ENCODE results near the gene TOMM7.
A peak's percentile ranks its signal among the peaks of the same experiment; 100 is the strongest.
"Not testable (repeated sequence)": the region's sequence is repeated elsewhere in the genome, so short reads cannot be mapped to it uniquely, and the experiment has no call there.

The TOMM7 gene

GRCh38 chr7:22854158-22855048 is 31.8 kb upstream of the TOMM7 start:
- DNase-seq (ENCODE audit: low read depth in 2 of 3, low spot score in 1 of 3), result peak; percentile 56 to 80 (median 64)

- peak in 1 of 3 donors; percentile 20 for DNase-seq (ENCODE audit: low read depth in 2 of 3, low spot score in 1 of 3)
Measured at GRCh38 chr7:22853674-22854157, 31.1 kb upstream of the TOMM7 start.

- no peak for DNase-seq (ENCODE audit: low read depth in 2 of 3, low spot score in 1 of 3)
Measured at GRCh38 chr7:22853138-22853537, 30.5 kb upstream of the TOMM7 start.

DNA sequence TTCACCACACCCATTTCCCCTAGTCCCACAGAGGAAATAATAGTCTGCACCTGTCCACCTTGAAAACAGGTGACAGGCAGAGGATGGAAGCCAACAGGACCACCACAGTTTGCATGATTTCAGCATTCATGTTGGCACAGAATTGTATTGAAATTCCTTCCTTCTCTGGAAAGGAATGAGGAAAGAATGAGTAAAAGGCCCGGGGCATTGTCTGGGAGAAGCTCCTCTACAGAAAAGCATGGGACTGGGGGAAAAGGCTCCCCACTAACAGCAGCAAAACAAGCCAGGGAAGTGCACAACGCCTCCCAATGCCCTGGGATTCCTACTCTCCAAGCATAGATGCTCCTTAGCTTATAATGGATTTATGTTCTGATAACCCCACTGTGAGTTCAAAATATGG is 28.5 kb upstream of the TOMM7 start:
- DNase-seq (ENCODE audit: low read depth in 2 of 3, low spot score in 1 of 3), result no peak

DNA sequence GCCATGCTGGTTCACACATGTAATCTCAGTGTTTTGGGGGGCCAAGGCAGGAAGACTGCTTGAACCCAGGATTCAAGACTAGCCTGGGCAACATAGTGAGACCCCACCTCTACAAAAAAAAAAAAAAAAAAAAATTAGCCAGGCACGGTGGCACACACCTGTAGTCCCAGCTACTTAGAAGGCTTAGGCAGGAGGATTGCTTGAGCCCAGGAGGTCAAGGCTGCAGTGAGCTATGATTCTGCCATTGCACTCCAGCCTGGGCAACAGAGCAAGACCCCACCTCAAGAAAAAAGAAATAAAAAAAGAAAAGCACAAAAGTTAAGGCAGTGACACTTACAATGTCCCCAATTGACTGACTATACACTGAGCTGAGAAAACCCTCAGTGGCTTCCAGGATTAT is 27.7 kb upstream of the TOMM7 start:
- DNase-seq (ENCODE audit: low read depth in 2 of 3, low spot score in 1 of 3), result not testable (repeated sequence)

DNA sequence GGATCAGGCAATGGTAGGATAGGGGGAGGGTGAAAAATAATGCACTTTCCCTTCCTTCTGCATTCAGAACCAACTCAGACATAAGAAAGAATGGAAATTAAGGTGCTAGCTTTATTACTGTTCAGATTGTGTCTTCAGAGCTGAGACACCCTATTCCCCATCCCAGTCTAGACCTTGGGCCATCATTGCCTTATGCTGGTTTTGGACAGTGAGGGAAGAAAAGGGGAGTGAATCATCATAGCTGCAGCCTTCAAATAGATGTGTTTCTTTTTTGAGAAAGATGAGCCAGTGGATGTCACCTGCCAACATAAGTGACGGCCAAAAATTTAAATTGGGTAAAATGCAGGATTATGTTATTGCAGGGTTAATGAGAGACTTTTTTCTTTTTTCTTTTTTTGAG is 27.0 kb upstream of the TOMM7 start:
- DNase-seq (ENCODE audit: low read depth in 2 of 3, low spot score in 1 of 3), result no peak

DNA sequence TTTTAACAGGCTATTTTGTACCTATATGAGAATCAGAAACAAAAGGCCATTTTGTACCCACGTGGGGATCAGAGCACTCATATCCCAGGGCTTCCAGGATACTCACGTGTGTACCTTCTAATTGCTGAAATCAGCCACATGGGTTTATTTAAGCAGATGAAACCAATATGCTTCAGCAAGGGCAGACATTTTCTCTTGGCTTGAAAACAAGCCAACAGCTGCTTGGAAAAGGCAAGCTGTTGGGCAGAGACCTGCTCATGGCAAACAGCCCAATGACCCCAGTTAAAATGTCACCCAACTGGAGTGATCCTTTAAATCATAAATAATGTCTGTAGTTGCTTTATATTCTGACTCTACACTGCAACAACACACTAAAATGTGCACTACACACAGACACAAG is 26.5 kb upstream of the TOMM7 start:
- DNase-seq (ENCODE audit: low read depth in 2 of 3, low spot score in 1 of 3), result no peak

GRCh38 chr7:22846961-22847360 is 24.3 kb upstream of the TOMM7 start:
- no peak for DNase-seq (ENCODE audit: low read depth in 2 of 3, low spot score in 1 of 3)

- DNase-seq (ENCODE audit: low read depth in 2 of 3, low spot score in 1 of 3), result no peak
Measured at GRCh38 chr7:22845221-22845834, 22.7 kb upstream of the TOMM7 start.

- DNase-seq (ENCODE audit: low read depth in 2 of 3, low spot score in 1 of 3), result no peak
Measured at GRCh38 chr7:22843681-22844309, 21.1 kb upstream of the TOMM7 start.

- DNase-seq (ENCODE audit: low read depth in 2 of 3, low spot score in 1 of 3), result no peak
Measured at GRCh38 chr7:22842973-22843372, 20.3 kb upstream of the TOMM7 start.

- no peak for DNase-seq (ENCODE audit: low read depth in 2 of 3, low spot score in 1 of 3)
Measured at GRCh38 chr7:22842383-22842941, 19.8 kb upstream of the TOMM7 start.

- no peak for DNase-seq (ENCODE audit: low read depth in 2 of 3, low spot score in 1 of 3)
Measured at GRCh38 chr7:22841954-22842353, 19.3 kb upstream of the TOMM7 start.

DNA sequence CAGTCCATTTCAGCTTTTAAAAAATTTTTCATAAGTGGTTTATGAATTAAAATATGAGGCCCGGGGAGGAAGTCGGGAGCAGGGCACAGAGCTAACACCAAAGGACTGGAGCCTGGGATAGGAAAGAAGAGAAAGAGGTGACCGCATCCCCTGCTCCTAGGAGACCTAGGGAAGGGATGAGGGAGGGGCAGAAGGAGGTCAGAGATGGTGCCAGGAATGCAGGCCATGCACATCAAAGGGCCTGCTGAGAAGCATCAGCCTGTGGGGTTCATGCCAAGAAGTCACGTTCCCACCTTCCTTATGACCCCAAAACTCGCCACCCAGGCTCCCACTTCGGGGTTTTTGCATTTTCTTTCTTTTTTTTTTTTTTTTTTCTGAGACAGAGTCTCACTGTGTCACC is 14.7 kb upstream of the TOMM7 start:
- no peak for DNase-seq (ENCODE audit: low read depth in 2 of 3, low spot score in 1 of 3)

- not testable (repeated sequence) for DNase-seq (ENCODE audit: low read depth in 2 of 3, low spot score in 1 of 3)
Measured at GRCh38 chr7:22836506-22836905, 13.9 kb upstream of the TOMM7 start.

DNA sequence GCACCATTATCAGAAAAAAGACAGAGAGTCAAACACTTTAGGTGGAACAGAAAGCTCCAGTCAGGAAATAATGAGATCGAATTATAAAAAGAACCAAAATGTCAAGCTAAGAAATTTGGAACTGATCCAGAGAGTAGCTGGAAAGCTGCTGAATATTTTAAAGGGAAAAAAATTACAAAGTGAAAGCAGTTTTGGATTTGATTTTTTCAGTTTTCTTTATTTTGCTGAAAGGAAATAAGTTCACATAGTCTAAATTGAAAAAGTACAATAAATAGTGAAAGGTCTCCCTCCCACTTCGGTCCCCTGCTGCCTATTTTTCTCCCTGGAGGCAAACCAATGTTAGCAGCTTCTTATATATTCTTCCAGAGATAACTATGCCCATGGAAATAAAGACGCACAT is 11.3 kb upstream of the TOMM7 start:
- no peak for DNase-seq (ENCODE audit: low read depth in 2 of 3, low spot score in 1 of 3)

GRCh38 chr7:22833113-22833855 is 10.6 kb upstream of the TOMM7 start:
- no peak for DNase-seq (ENCODE audit: low read depth in 2 of 3, low spot score in 1 of 3)

DNA sequence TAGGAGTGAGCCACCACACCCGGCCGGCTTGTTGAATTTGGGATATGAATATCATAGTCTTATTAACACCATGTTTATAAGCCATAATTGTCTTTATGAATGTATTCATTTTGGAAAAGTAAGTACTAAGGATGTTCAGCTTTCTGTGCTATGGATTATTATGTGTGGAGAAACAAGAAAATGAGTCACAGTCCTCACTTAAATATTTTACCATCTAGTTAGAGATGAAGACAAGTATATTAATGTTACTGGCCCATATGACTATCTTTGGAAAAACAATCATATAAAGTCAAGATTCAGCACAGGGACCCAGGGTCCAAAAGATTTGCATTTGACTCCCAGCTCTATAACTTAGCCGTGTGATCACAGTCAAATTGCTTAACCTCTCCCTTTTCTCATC is 9.8 kb upstream of the TOMM7 start:
- no peak for DNase-seq (ENCODE audit: low read depth in 2 of 3, low spot score in 1 of 3)

DNA sequence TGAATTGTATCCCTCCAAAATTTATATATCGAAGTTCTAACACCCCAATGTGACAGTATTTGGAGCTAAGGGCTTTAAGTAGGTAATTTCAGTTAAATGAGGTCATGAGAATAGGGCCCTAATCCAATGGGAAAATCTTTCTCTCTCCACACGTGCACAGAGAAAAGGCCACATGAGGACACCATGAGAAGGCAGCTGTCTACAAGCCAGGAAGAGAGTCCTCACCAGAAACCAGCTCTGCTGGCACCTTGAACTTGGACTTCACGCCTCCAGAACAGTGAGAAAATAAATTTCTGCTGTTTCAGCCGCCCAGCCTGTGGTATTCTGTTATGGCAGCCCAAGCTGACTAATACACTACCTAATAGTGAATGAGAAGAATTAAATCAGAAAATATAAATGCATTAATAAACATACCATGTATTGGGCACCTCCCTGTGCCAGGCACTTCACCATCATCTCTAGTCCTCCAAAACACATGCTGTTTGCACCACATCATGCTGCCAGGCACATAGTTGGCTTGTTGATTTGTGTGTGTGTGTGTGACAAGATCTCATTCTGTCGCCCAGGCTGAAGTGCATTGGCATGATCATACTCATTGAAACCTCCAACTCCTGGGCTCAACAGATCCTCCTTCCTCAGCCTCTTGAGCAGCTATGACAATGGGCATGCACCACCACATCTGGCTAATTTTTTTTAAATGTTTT is 9.1 kb upstream of the TOMM7 start:
- DNase-seq (ENCODE audit: low read depth in 2 of 3, low spot score in 1 of 3), result no peak

GRCh38 chr7:22827563-22827962 is 4.9 kb upstream of the TOMM7 start:
- no peak for DNase-seq (ENCODE audit: low read depth in 2 of 3, low spot score in 1 of 3)

Measured in stimulated activated CD4-positive, alpha-beta T cell treated with anti-CD3 and anti-CD28 coated beads, Interleukin-12 subunit alpha, Interleukin-12 subunit beta, amount 100 ng/mL, for 48 hours (primary cell).